Measurements from ENCODE around the gene FHIT. TPM values are rescaled to one million over a fixed set of nuclear protein-coding genes. Genes with fewer than 3 reads are reported as not detected.
A peak's percentile ranks its signal among the peaks of the same experiment; 100 is the strongest.

The FHIT gene
- polyA plus RNA-seq, 1 donor: 5.5 TPM

DNA sequence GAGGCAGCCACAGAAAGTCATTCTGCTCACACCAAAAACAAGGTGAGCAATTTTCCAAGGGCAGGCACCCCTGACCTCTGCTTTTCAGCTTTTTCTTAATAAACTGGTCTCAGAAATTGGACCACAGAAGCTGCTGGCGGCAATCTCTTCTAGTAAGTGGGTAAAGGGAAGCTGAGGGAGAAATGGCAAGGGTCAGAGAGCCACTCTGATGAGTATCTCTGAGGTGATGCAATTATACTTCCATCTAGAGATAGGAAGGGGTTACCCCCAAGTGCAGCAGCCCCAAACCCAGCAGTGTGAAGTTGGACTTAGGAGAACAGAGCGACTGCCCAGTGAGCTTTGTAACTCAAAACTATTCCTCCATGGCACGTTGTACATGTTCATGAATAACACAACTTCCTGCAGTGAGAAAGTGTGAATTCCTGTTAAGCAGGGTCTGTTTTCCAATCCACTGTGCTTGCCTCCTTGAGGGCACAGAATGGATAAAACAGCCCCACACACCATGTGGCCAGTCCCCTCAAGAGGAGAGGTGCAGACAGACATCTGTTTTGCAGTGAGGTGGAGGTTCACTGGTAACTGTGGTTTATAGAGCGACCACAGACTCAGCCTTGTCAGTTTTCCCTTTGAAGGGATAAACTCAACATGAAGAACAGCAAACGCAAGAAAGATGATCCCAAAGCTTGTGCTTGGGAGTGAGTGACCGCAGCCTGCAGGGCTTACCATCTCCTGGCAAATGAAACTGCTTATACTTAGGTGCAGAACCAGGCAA lies 1518.0 kb downstream of the FHIT start:
- DNase-seq: no peak

- no peak for DNase-seq
These were observed 1519.3 kb downstream of the FHIT start for GRCh38 chr3:59731943-59732342.

GRCh38 chr3:59730591-59730990 lies 1520.7 kb downstream of the FHIT start:
- DNase-seq: no peak

GRCh38 chr3:59728587-59728908 lies 1522.7 kb downstream of the FHIT start:
- no peak for DNase-seq

DNA sequence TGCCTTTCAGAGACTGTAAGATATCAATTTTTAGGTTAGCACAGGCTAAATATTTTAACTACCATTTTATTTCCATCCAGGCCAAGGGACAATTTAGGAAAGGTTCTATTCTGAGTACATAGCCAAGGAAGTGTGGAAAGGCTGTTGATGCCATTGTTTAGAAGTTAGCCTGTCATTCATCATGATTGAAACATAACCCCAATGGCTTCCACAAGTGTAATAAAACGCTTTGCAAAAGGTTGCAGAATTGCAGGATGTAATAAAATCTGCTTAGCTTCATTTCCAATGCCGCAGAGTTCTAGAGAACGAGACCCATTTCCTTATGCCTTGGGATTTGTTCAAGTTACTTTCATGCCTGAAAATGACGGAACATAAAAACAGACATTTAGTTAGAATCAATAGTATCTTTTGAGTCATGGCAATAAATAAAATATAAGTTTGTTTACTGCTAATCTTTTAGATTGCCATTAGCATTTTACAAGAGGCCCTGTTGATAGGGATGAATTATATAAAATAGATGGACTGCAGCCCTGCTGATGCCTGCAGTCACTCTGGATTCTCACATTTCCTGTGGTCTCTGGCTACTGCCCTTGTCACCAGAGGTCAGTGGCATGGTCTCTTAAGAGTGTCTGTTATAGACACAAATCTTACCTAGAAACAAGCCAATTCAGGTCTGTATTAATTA lies 1523.2 kb downstream of the FHIT start:
- no peak for DNase-seq

GRCh38 chr3:59726279-59726678 lies 1525.0 kb downstream of the FHIT start:
- DNase-seq: no peak

DNA sequence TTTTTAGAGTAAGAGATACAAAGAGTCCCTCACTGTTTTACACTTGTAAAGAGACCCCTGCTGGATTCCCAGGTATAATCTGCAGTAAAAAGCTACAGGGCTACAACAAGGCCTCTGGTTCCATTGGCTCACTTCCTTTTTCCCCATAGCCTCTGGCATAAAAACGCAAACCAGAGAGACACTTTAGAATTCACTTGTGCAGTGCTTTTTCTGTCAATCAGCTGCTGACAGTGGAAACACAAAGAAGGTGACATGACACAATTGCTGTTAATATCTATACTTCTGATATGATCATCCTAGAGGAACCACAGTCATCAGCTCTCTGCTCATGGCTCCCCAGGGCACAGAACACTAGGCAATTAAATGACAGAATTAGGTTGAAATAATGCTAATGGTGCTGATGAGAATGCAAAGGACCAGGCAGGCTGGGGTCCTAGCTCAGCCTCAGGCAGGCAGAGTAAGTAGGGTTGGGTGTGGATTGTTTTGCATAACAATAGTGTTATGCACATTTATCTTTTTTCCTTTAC lies 1533.5 kb downstream of the FHIT start:
- no peak for DNase-seq

- no peak for DNase-seq
These were observed 1537.2 kb downstream of the FHIT start for GRCh38 chr3:59714066-59714465.

DNA sequence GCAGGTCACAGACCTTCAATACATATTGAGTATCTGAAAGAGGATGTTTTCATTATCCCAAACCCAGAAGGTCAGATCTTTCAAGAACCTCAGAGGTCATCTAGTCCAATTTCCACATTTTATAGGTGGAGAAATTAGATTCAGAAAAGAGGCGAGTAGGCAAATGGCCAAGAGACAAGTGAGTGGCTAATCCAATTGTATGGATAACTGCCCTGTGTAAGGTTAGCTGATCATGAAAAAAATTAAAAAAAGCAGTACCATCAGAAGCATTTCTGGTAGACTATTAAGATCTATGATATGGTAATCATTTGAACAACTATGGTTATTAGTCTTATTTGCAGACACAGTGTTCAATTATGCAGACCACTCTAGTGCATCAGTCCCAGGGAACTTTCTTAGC lies 1540.7 kb downstream of the FHIT start:
- DNase-seq: no peak

GRCh38 chr3:59709702-59710553 lies 1541.3 kb downstream of the FHIT start:
- peak; percentile 29 for DNase-seq

DNA sequence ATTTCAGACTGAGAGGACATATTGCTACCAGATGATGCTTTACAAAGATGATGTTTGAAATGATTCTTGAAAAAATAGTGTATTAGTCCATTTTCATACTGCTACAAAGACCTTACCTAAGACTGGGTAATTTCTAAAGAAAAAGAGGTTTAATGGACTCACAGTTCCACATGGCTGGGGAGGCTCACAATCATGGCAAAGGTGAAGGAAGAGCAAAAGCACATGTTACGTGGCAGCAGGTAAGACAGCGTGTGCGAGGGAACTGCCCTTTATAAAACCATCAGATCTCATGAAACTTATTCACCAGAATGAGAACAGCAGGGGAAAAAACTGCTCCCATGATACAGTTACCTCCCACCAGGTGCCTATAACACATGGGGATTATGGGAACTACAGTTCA lies 1543.0 kb downstream of the FHIT start:
- DNase-seq: no peak

DNA sequence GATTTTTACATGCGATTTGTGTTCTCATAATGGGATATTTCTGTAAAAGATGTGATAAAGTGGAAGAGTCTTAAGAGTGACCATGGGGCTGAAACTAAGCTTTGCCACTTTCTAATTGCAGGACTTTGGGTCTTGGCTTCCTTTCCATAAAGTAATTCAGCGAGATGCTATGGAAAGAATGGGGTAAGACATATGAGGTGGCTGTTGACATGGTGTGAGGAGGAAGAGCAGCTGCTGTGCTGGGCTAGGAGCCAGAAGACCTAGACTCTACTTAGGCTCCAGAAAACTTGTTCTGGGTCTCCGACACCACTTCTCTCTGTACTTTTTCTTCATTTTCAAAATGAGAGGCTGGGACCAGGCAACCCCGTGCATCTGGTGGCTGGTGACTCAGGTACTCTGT lies 1547.0 kb downstream of the FHIT start:
- DNase-seq: no peak

- no peak for DNase-seq
These were observed 1551.5 kb downstream of the FHIT start for GRCh38 chr3:59699648-59700320.
